GM18526 (cell line): ENCODE data around the gene CHMP2A.

Source experiments
- POLR2A ChIP-seq: IDR thresholded peaks from 3 replicates; pipeline ENCODE4 v1.6.1; 2011; ENCODE audit not compliant: insufficient read length; ENCODE audit errors: extremely low read depth

CHMP2A gene

DNA sequence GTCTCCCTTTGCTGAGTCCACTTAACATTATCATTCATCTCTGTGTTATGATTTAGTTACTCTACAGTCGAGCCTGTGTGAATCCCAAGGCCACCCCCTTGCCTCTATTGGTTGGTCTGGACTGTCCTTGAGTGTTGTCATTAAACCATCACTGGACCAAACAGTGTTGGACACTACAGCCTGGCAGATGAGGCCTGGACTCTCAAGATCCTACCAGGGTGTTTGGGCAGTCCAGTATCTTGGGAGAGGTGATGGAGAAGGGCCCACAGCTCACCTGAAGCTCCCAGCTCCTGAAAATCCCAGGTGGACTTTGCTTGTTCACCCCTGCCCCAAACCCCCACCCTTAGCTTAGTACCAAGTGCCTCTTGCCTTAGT, 3.8 kb downstream of the CHMP2A start:
- no peak for TF ChIP-seq POLR2A

DNA sequence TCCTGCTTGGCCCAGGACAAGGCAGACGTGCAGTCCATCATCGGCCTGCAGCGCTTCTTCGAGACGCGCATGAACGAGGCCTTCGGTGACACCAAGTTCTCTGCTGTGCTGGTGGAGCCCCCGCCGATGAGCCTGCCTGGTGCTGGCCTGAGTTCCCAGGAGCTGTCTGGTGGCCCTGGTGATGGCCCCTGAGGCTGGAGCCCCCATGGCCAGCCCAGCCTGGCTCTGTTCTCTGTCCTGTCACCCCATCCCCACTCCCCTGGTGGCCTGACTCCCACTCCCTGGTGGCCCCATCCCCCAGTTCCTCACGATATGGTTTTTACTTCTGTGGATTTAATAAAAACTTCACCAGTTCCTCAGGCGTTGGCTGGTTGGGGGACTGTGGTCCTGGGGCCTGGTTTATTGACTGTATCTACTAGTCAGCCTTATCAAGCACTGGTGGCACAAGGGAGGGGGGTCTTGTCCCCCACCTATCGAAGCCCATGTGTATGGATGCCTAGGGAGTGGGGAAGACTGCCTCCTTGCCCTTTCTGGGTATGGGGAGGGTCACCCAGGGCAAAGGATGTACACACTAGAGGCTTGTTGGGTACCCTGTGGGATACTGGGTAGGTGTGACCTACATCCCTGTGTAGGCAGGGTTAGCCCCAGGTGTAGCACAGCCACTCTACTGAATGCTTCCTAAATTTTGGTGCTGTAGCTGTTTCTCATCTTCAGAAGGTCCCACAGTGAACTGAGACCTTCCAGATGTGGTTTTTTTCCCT, 4.4 kb downstream of the CHMP2A start:
- TF ChIP-seq POLR2A: no peak

DNA sequence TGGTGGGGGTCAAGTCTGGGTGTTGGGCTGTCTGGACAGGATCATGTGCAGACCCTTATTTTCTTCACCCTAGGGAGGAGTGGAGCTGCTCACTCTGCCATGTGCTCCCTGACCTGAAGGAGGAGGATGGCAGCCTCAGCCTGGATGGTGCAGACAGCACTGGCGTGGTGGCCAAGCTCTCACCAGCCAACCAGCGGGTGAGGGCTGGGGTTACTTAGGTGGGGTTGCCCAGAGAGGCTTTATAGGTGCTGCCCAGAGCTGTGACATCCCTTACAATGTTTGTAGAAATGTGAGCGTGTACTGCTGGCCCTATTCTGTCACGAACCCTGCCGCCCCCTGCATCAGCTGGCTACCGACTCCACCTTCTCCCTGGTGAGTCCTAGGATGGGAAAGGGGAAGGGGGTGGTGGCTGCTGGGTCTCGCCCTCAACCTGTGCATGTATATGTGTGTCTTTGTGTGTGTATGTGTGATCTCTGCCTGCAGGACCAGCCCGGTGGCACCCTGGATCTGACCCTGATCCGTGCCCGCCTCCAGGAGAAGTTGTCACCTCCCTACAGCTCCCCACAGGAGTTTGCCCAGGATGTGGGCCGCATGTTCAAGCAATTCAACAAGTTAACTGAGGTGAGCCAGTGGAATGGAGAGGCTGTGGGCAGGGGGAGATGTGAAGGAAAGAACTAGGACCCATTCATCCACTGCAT, 5.1 kb downstream of the CHMP2A start:
- TF ChIP-seq POLR2A: no peak

DNA sequence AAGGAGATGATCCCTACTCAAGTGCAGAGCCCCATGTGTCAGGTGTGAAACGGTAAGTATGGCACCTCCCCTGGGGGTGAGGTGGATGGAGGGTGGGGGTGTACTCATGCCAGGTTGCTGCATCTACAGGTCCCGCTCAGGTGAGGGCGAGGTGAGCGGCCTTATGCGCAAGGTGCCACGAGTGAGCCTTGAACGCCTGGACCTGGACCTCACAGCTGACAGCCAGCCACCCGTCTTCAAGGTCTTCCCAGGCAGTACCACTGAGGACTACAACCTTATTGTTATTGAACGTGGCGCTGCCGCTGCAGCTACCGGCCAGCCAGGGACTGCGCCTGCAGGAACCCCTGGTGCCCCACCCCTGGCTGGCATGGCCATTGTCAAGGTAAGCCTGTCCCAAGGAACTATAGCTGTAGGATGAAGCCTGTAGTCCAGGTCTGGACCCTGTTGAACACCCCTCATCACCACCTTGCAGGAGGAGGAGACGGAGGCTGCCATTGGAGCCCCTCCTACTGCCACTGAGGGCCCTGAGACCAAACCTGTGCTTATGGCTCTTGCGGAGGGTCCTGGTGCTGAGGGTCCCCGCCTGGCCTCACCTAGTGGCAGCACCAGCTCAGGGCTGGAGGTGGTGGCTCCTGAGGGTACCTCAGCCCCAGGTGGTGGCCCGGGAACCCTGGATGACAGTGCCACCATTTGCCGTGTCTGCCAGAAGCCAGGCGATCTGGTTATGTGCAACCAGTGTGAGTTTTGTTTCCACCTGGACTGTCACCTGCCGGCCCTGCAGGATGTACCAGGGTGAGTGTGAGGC, 5.8 kb downstream of the CHMP2A start:
- TF ChIP-seq POLR2A: no peak

DNA sequence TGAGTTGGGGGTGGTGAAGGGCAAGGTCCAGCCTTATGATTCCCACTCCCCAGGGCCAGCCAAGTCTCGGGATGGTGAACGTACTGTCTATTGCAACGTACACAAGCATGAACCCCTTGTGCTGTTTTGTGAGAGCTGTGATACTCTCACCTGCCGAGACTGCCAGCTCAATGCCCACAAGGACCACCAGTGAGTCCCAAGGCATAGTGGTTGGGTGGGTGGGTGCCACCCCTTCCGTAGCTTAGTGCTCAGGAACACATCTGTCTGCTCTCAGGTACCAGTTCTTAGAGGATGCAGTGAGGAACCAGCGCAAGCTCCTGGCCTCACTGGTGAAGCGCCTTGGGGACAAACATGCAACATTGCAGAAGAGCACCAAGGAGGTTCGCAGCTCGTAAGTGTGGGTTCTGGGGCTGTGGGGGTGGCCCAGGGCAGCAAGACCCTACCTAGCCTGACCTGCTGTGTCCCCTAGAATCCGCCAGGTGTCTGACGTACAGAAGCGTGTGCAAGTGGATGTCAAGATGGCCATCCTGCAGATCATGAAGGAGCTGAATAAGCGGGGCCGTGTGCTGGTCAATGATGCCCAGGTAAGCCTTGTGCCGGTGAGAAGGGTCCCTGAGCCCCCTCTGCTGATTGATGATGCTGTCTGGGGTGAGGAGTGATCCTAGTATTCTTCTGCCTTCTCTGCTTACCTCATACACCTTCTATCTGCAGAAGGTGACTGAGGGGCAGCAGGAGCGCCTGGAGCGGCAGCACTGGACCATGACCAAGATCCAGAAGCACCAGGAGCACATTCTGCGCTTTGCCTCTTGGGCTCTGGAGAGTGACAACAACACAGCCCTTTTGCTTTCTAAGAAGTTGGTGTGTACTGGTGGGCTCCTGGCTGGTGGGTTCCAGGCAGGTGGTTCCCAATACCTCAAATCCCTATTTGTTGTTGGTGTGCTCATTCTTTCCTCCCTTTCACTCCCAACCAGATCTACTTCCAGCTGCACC, 7.3 kb downstream of the CHMP2A start:
- TF ChIP-seq POLR2A: no peak

DNA sequence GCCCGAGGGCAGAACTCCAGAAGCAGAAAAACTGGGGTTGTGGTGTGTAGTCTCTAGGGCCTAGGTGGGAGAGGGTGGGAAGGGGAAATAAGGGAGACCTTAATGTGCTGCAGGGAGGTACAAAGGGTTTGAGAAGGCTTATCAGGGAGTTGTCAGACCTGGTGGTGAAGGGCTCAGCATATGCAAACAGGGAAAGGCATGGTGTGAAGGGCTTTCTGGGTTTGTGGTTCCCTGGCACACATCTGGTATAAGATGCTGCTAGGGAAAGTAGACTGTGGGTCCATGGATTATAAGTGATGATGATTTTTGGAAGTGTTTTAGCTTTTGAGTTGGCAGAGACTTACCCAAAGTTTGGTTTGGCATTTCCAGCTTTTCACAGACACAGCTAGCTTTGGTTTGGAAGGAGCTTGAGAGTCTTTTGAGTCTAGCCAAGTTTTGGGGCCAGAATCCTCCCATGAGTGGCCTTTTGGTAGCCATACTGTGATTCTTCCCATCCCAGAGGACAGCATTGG, 8.8 kb downstream of the CHMP2A start:
- TF ChIP-seq POLR2A: no peak

DNA sequence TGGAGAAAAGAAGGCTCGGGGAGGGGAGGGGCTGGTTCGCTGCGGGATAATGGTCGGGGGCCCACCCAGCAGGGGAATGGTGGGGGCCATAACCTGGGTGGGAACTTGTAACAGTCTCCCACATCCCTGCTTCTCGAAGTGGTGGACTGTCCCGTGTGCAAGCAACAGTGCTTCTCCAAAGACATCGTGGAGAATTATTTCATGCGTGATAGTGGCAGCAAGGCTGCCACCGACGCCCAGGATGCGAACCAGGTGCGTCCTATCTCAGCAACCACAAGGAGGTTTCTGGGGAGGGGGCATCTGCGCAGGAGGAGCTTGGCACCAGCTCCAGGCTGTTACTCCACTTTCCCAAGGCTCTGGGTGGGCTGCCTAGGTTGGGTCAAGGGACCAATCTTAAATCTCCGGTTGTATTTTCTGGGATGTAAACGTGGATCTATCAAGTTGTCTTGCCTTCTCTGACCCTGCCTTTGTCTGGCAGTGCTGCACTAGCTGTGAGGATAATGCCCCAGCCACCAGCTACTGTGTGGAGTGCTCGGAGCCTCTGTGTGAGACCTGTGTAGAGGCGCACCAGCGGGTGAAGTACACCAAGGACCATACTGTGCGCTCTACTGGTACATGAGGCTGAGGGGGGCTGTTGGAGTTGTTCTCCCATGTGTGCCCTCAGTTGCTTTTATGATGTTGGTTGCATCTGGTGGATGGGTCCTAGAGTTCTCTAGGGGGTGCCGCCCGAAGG, 9.5 kb downstream of the CHMP2A start:
- TF ChIP-seq POLR2A: no peak

DNA sequence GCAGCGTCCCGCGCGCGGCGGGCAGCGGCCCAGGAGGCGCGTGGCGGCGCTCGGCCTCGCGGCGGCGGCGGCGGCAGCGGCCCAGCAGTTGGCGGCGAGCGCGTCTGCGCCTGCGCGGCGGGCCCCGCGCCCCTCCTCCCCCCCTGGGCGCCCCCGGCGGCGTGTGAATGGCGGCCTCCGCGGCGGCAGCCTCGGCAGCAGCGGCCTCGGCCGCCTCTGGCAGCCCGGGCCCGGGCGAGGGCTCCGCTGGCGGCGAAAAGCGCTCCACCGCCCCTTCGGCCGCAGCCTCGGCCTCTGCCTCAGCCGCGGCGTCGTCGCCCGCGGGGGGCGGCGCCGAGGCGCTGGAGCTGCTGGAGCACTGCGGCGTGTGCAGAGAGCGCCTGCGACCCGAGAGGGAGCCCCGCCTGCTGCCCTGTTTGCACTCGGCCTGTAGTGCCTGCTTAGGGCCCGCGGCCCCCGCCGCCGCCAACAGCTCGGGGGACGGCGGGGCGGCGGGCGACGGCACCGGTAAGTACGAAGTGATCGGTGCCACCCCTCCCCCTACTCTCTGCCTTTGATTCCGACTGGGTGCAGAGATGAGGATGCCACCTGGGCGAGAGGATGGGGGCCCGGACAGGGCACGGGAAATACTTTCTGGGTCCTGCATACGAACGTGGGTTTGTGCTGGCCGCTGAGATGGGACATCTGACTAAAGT, 10.2 kb downstream of the CHMP2A start:
- TF ChIP-seq POLR2A: no peak

DNA sequence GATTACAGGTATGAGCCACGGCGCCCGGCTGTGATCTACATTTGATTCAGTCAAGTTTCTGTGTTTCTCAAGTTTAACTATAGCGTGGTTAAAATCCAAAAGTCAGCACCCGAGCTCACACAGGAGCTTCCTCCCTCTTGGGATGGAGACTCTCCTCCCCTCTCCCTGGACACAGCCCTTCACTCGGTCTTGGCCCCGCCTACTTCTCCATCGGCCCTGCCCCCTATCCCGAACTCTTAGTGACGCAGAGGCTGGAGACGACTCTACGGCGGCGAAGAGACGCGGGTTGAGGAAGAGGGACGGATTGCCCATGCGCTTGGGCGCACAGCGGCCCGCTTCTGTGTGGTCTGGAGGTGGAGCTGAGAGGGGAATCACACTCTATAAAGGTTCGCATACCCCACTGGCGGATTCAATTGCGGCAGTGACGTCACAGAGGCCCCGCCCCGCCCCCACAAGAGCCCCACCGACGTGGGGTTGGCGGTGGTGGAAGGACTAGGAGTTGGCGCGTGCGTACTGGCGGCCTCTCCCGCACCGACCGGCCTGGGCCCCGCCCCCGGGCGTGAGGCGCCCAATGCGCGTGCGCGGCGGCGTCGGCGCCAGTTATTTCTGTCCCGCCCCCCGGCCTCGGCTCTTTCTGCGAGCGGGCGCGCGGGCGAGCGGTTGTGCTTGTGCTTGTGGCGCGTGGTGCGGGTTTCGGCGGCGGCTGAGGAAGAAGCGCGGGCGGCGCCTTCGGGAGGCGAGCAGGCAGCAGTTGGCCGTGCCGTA, 10.9 kb downstream of the CHMP2A start, which contains the start of gene TRIM28:
Gene TRIM28, plus strand, starts transcription at position 239 of the 765 bp plus-strand sequence. CDS start 694 bp downstream, outside the sequence.
- TF ChIP-seq POLR2A: peak; percentile 98

DNA sequence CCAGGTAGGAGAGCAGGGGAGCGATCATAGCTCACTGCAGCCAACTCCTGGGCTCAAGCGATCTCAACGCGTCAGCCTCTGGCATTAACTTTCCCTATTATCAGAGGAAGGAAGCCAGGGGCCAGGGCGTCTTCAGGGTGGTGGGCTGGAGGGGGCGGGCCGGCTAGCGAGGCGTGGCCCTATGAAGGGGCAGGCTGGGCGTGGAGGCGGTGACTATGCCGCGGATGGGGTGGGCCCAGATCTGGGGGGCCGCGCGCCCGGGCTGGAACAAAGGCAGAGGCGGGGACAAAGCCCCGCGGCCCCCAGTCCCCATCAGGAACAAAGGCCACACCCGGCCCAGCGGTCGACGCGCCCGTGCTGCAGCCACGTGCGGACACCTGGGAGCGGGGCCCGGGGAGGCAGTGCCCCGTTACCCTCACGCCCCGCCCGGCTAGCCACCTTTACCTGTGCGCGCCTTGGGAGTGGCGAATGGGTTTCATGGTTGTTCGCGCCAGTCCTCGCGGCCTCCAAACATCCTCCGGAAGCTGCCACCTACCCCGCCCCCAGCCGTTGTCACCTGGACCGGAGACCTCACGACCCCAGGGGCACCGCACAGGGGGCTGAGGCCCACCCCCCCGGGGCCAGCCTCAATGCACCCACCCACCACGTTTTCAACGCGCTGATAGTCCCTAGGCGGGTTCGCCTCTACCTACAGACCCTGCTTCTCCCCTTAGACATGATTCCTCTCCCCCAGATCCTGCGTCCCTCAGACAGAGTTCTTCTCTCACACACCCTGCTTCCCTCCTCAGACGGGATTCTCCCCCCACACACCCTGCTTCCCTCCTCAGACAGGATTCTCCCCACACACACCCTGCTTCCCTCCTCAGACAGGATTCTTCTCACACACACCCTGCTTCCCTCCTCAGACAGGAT, 16.4 kb downstream of the CHMP2A start:
- no peak for TF ChIP-seq POLR2A
